GM12872 (cell line): ENCODE results near the gene RNF128.

Source experiments
- CTCF ChIP-seq: IDR thresholded peaks from 3 replicates; pipeline ENCODE4 v1.5.1; 2011; ENCODE audit warnings: low read depth, mild to moderate bottlenecking, low read length, moderate library complexity; ENCODE audit not compliant: insufficient read depth

The RNF128 gene

GRCh38 chrX:106725931-106726330 is 570 bp upstream of the RNF128 start:
- TF ChIP-seq CTCF, result no peak

- TF ChIP-seq CTCF, result no peak
These were observed 1.8 kb downstream of the RNF128 start for GRCh38 chrX:106728337-106728736.

GRCh38 chrX:106730401-106730800 is 3.9 kb downstream of the RNF128 start:
- TF ChIP-seq CTCF, result no peak

GRCh38 chrX:106731590-106731989 is 5.1 kb downstream of the RNF128 start:
- TF ChIP-seq CTCF, result no peak

GRCh38 chrX:106734827-106735226 is 8.3 kb downstream of the RNF128 start:
- TF ChIP-seq CTCF, result no peak

- no peak for TF ChIP-seq CTCF
These were observed 13.8 kb downstream of the RNF128 start for GRCh38 chrX:106740193-106740780.

GRCh38 chrX:106742193-106742592 is 15.7 kb downstream of the RNF128 start:
- no peak for TF ChIP-seq CTCF

GRCh38 chrX:106742805-106743204 is 16.3 kb downstream of the RNF128 start:
- no peak for TF ChIP-seq CTCF
